Neural cell (in vitro differentiated cells): ENCODE measurements around the gene COL16A1. TPM values are rescaled to one million over a fixed set of nuclear protein-coding genes. Genes with fewer than 3 reads are reported as not detected.
A peak's percentile ranks its signal among the peaks of the same experiment; 100 is the strongest.

Experiments
- H2AFZ ChIP-seq: fragments of 200-600, 300-800 bp; sonication (generic), shearing (Covaris generic); 2 replicates; pipeline ENCODE4 v1.6.0; 2014; ENCODE audit warnings: low read depth, mild to moderate bottlenecking, antibody characterized with exemption, low read length, moderate library complexity
- H3F3A ChIP-seq: fragments of 200-600 bp; shearing (Covaris generic); 2 replicates; pipeline ENCODE4 v1.6.1; 2016; ENCODE audit warnings: mild to moderate bottlenecking, moderate library complexity, mixed read lengths, antibody characterized with exemption, low read length; ENCODE audit not compliant: insufficient read depth, poor library complexity, severe bottlenecking
- H3K27ac ChIP-seq: fragments of 200-600, 300-800 bp; sonication (generic), shearing (Covaris generic); 2 replicates; pipeline ENCODE4 v1.5.1; 2014; ENCODE audit warnings: mild to moderate bottlenecking, low read length, moderate library complexity
- H3K27me3 ChIP-seq: fragments of 300-800, 200-600 bp; sonication (generic), shearing (Covaris generic); 2 replicates; pipeline ENCODE4 v1.6.0; 2014; ENCODE audit warnings: mild to moderate bottlenecking, low read depth, low read length, moderate library complexity; ENCODE audit not compliant: insufficient read depth
- H3K36me3 ChIP-seq: fragments of 300-800, 200-600 bp; sonication (generic), shearing (Covaris generic); 2 replicates; pipeline ENCODE4 v1.5.1; 2014; ENCODE audit warnings: mild to moderate bottlenecking, antibody characterized with exemption, low read length, moderate library complexity; ENCODE audit not compliant: insufficient read depth
- H3K4me2 ChIP-seq: fragments of 300-800, 200-600 bp; sonication (generic), shearing (Covaris generic); 2 replicates; pipeline ENCODE4 v1.6.0; 2014; ENCODE audit warnings: mild to moderate bottlenecking, low read length
- H3K4me3 ChIP-seq: fragments of 300-800, 200-600 bp; sonication (generic), shearing (Covaris generic); 2 replicates; pipeline ENCODE4 v1.5.1; 2014; ENCODE audit warnings: mild to moderate bottlenecking, low read length, moderate library complexity
- H3K79me2 ChIP-seq: fragments of 200-600 bp; shearing (Covaris generic); replicated peaks from 2 replicates; pipeline ENCODE4 v1.6.0; 2014; ENCODE audit warnings: mild to moderate bottlenecking, low read length, moderate library complexity; ENCODE audit not compliant: insufficient read depth
- H3K9ac ChIP-seq: fragments of 300-800, 200-600 bp; sonication (generic), shearing (Covaris generic); 2 replicates; pipeline ENCODE4 v1.6.1; 2016; ENCODE audit warnings: mild to moderate bottlenecking, low read length, mixed read lengths
- H3K9me2 ChIP-seq: fragments of 200-600 bp; shearing (Covaris generic); 2 replicates; pipeline ENCODE4 v1.6.1; 2016; ENCODE audit warnings: mild to moderate bottlenecking, low read length, mixed read lengths; ENCODE audit not compliant: insufficient read depth
- H3K9me3 ChIP-seq: fragments of 200-600, 300-800 bp; sonication (generic), shearing (Covaris generic); 2 replicates; pipeline ENCODE4 v1.6.1; 2016; ENCODE audit warnings: mild to moderate bottlenecking, mixed run types, low read length, moderate library complexity, mixed read lengths
- H4K20me1 ChIP-seq: fragments of 200-600 bp; shearing (Covaris generic); 2 replicates; pipeline ENCODE4 v1.6.1; 2016; ENCODE audit warnings: mild to moderate bottlenecking, mixed run types; ENCODE audit not compliant: insufficient read depth
- CTCF ChIP-seq: fragments of 450-650 bp; IDR thresholded peaks from 2 replicates; pipeline ENCODE4 v1.5.1; 2014; ENCODE audit warnings: antibody characterized with exemption, mild to moderate bottlenecking, moderate library complexity; ENCODE audit not compliant: poor library complexity, severe bottlenecking
- EP300 ChIP-seq: fragments of 450-650 bp; conservative IDR thresholded peaks from 2 replicates; pipeline ENCODE4 v1.6.1; 2014; ENCODE audit warnings: antibody characterized with exemption, mild to moderate bottlenecking, moderate library complexity; ENCODE audit not compliant: poor library complexity, severe bottlenecking
- EZH2 ChIP-seq: fragments of 200-600, 300-800 bp; shearing (Covaris generic), sonication (generic); IDR thresholded peaks from 2 replicates; pipeline ENCODE4 v1.6.1; 2014; ENCODE audit warnings: antibody characterized with exemption, low read length, borderline replicate concordance, mild to moderate bottlenecking; ENCODE audit not compliant: insufficient read depth, poor library complexity, severe bottlenecking
- MXI1 ChIP-seq: fragments of 450-650 bp; conservative IDR thresholded peaks from 2 replicates; pipeline ENCODE4 v1.6.1; 2014; ENCODE audit warnings: antibody characterized with exemption, mild to moderate bottlenecking; ENCODE audit not compliant: poor library complexity, severe bottlenecking
- POLR2AphosphoS5 ChIP-seq: IDR thresholded peaks from 2 replicates; pipeline ENCODE4 v1.6.1; 2012
- RAD21 ChIP-seq: fragments of 450-650 bp; conservative IDR thresholded peaks from 2 replicates; pipeline ENCODE4 v1.6.1; 2014; ENCODE audit warnings: antibody characterized with exemption, mild to moderate bottlenecking, moderate library complexity
- REST ChIP-seq: IDR thresholded peaks from 2 replicates; pipeline ENCODE4 v1.6.1; 2012; ENCODE audit warnings: borderline replicate concordance
- SMC3 ChIP-seq: fragments of 450-650 bp; conservative IDR thresholded peaks from 2 replicates; pipeline ENCODE4 v1.6.1; 2014; ENCODE audit warnings: antibody characterized with exemption, mild to moderate bottlenecking, moderate library complexity; ENCODE audit not compliant: poor library complexity
- TAF1 ChIP-seq: IDR thresholded peaks from 2 replicates; pipeline ENCODE4 v1.6.1; 2012; ENCODE audit warnings: low read depth
- polyA plus RNA-seq: library from polyadenylated mRNA; depleted of rRNA; stranded (reverse); fragments of >200 nt; gene quantifications from 2 replicates; pipeline ENCODE4 v1.2.3, GENCODE V29; 2014

The COL16A1 gene
- polyA plus RNA-seq, 1 donor from 2014 or later, result 3.4 TPM

GRCh38 chr1:31745096-31745945 lies 41.5 kb upstream of the COL16A1 start:
- no peak overlapping the region for H3K4me3 ChIP-seq
- H3F3A ChIP-seq, result no peaks in the 10 kb centered on the region
- H3K4me2 ChIP-seq, result no peak overlapping the region
- H3K9me2 ChIP-seq, result no peaks in the 10 kb centered on the region
- H4K20me1 ChIP-seq, result no peaks in the 10 kb centered on the region
- H2AFZ ChIP-seq, result no peak overlapping the region
- no peaks in the 10 kb centered on the region for H3K36me3 ChIP-seq
- TF ChIP-seq CTCF (peak; percentile 58), SMC3 (peak; percentile 58), EP300 (no peak), RAD21 (peak; percentile 54), EZH2 (no peak)
- H3K79me2 ChIP-seq, result no peaks in the 10 kb centered on the region
- no peaks in the 10 kb centered on the region for H3K9me3 ChIP-seq
- H3K27me3 ChIP-seq, result no peaks in the 10 kb centered on the region
- H3K9ac ChIP-seq, result no peak overlapping the region
- no peak overlapping the region for H3K27ac ChIP-seq

- Histone ChIP-seq H3K27ac (no peak overlapping the region), H3K4me3 (no peak overlapping the region), H3K9me2 (no peaks in the 10 kb centered on the region), H3K27me3 (no peaks in the 10 kb centered on the region), H3F3A (no peaks in the 10 kb centered on the region), H3K9ac (no peak overlapping the region), H2AFZ (no peak overlapping the region), H3K36me3 (no peaks in the 10 kb centered on the region), H3K4me2 (no peak overlapping the region), H3K79me2 (no peaks in the 10 kb centered on the region), H4K20me1 (no peaks in the 10 kb centered on the region), H3K9me3 (no peaks in the 10 kb centered on the region)
- no peak for TF ChIP-seq MXI1
- TF ChIP-seq RAD21, result no peak
- TF ChIP-seq SMC3, result no peak
- TF ChIP-seq REST, result no peak
- TF ChIP-seq EZH2, result no peak
- TF ChIP-seq TAF1, result no peak
- TF ChIP-seq EP300, result no peak
- TF ChIP-seq POLR2AphosphoS5, result no peak
Measured at GRCh38 chr1:31744165-31744888, 40.5 kb upstream of the COL16A1 start.
